HepG2 (cell line): Measurements from ENCODE around the gene PPP1R3A.

Experiments
- ZNF281 ChIP-seq: sonication (generic); formaldehyde crosslinking; IDR thresholded peaks from 2 replicates; pipeline ENCODE4 v1.4.0; 2020; ENCODE audit warnings: missing genetic modification reagents, borderline replicate concordance
- ZNF431 ChIP-seq: sonication (generic); formaldehyde crosslinking; IDR thresholded peaks from 2 replicates; pipeline ENCODE4 v1.9.0; 2022; ENCODE audit warnings: missing genetic modification reagents, low read depth, mild to moderate bottlenecking, borderline replicate concordance
- TF ChIP-seq, protein P1 (sequence below), 2 experiments: fragments of 450-650 bp in 1 of 2; sonication (generic) in 1 of 2; formaldehyde crosslinking in 1 of 2; IDR thresholded peaks; 2 replicates each; pipeline versions ENCODE4 v1.6.1 to v1.8.0; 2016 to 2022; ENCODE audit warnings: antibody characterized with exemption in 1 of 2, mild to moderate bottlenecking in 1 of 2, missing genetic modification reagents in 1 of 2

DNA sequence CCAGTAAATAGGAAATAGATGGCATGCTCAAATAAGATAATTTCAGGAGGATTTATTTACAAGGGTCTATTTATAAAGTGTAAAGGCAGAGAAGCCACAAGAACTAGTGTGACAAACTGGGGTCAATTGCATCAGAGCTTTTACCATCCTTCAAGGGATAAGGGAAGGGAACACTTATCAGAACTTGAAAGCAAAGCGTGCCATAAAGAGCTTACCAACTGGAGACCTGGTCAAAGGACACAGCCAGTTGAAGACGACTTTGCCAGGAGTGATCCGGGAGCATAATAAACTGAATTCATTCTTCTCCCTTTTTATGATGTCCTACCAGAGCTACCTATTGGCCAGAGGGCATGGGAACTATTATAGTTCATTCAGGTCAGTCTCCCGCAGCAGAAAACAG lies 3.2 kb upstream of the PPP1R3A start:
- TF ChIP-seq ZNF281 (CRISPR knock-in tag) = no peak
- TF ChIP-seq, protein P1, sequence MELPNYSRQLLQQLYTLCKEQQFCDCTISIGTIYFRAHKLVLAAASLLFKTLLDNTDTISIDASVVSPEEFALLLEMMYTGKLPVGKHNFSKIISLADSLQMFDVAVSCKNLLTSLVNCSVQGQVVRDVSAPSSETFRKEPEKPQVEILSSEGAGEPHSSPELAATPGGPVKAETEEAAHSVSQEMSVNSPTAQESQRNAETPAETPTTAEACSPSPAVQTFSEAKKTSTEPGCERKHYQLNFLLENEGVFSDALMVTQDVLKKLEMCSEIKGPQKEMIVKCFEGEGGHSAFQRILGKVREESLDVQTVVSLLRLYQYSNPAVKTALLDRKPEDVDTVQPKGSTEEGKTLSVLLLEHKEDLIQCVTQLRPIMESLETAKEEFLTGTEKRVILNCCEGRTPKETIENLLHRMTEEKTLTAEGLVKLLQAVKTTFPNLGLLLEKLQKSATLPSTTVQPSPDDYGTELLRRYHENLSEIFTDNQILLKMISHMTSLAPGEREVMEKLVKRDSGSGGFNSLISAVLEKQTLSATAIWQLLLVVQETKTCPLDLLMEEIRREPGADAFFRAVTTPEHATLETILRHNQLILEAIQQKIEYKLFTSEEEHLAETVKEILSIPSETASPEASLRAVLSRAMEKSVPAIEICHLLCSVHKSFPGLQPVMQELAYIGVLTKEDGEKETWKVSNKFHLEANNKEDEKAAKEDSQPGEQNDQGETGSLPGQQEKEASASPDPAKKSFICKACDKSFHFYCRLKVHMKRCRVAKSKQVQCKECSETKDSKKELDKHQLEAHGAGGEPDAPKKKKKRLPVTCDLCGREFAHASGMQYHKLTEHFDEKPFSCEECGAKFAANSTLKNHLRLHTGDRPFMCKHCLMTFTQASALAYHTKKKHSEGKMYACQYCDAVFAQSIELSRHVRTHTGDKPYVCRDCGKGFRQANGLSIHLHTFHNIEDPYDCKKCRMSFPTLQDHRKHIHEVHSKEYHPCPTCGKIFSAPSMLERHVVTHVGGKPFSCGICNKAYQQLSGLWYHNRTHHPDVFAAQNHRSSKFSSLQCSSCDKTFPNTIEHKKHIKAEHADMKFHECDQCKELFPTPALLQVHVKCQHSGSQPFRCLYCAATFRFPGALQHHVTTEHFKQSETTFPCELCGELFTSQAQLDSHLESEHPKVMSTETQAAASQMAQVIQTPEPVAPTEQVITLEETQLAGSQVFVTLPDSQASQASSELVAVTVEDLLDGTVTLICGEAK (IDR thresholded peaks at IDR 0.05) = no peak
- TF ChIP-seq, protein P1 (CRISPR knock-in tag; IDR thresholded peaks at IDR 0.05) = no peak
- TF ChIP-seq ZNF431 = no peak
